Rectal smooth muscle tissue (tissue), 1 donor: ENCODE data around the gene PCSK1.
"Not testable (repeated sequence)": the region's sequence is repeated elsewhere in the genome, so short reads cannot be mapped to it uniquely, and the experiment has no call there.

Source experiments
- H3K27ac ChIP-seq: one replicate; pipeline ENCODE4 v1.7.0; 2013; ENCODE audit warnings: low read depth, low read length, inconsistent platforms
- H3K27me3 ChIP-seq: one replicate; pipeline ENCODE4 v1.7.0; 2013; ENCODE audit warnings: low read length; ENCODE audit not compliant: control insufficient read depth, insufficient read depth
- H3K36me3 ChIP-seq: one replicate; pipeline ENCODE4 v1.7.0; 2013; ENCODE audit warnings: low read length; ENCODE audit not compliant: control insufficient read depth, insufficient read depth
- H3K4me1 ChIP-seq: one replicate; pipeline ENCODE4 v1.7.0; 2013; ENCODE audit warnings: low read length; ENCODE audit not compliant: control insufficient read depth, insufficient read depth
- H3K4me3 ChIP-seq: one replicate; pipeline ENCODE4 v1.7.0; 2013; ENCODE audit warnings: low read length
- H3K9ac ChIP-seq: one replicate; pipeline ENCODE4 v1.7.0; 2013; ENCODE audit warnings: low read length

The PCSK1 gene

DNA sequence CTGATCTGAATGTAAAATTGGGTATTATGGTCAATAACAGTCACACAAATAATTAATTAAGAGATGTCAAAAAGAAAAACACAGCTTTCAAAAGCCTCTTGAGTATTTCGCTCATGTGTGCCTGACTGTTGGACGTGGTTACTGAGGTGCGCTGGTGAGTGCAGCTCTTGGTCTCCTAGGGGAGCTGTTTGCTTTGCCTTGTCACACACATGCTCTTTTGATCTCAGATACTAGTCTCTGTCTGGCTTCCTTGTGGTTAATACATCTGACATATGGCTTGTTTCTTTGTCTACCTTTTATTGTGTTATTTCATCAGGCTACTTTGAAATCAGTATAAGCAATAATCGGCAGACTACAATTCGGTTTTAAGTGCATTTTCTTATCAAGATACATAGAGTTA is 51.5 kb downstream of the PCSK1 start:
- no peaks in the 10 kb centered on the region for H3K4me1 ChIP-seq
- H3K4me3 ChIP-seq = no peak overlapping the region
- H3K9ac ChIP-seq = no peak overlapping the region
- no peaks in the 10 kb centered on the region for H3K27me3 ChIP-seq
- no peak overlapping the region for H3K27ac ChIP-seq
- H3K36me3 ChIP-seq = no peaks in the 10 kb centered on the region

DNA sequence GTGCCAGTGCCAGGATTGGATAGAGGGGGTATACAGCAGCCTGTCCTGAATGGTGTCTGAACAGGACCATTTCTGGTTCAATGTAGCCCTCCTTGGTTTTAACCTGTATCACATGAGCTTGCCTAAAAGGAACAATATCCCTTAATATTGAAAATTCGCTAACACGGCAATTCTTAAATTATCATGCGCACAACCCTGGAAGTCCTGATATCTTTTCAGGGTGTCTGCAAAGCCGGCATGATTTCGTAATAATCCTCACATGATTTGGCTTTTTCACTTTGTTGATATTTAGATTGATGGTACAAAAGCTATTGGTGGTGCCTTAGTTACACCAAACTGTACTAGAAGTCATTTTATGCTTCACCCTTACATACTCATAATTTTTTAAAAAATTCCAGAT is 53.2 kb downstream of the PCSK1 start:
- no peak overlapping the region for H3K4me3 ChIP-seq
- no peaks in the 10 kb centered on the region for H3K36me3 ChIP-seq
- no peak overlapping the region for H3K9ac ChIP-seq
- no peaks in the 10 kb centered on the region for H3K4me1 ChIP-seq
- H3K27ac ChIP-seq = no peak overlapping the region
- no peaks in the 10 kb centered on the region for H3K27me3 ChIP-seq

DNA sequence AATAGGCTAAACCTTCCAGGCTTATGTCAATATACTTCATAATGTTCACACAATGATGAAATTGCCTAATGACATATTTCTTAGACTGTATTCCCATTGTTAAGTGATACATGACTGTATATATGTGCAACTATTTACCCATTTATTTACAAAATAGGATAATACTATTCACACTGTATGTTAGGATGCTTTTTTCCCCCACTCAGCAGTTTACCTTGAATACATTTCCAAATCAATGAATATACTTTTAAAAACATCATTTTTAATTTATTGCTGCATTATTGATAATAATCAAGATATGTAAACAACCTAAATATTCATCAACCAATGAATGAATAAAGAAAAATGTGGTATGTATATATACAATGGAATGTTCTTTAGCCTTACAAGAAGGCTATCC is 55.5 kb downstream of the PCSK1 start:
- Histone ChIP-seq H3K27ac (no peak overlapping the region), H3K4me3 (no peak overlapping the region), H3K36me3 (no peaks in the 10 kb centered on the region), H3K27me3 (no peaks in the 10 kb centered on the region), H3K4me1 (no peaks in the 10 kb centered on the region), H3K9ac (no peak overlapping the region)

DNA sequence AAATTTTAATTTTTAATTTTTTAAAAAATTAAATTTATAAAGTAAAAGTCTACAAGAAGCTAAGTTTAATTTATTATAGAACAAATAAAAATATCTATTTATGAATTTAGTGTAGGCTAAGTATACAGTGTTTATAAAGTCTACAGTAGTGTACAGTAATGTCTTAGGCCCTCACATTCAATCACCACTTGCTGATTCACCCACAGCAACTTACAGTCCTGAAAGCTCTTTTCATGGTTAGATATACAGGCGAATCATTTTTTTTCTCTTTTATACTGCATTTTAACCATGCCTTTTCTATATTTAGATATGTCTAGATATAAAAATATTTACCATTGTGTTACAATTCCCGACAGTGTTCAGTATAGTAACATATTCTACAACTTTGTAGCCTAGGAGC is 55.9 kb downstream of the PCSK1 start:
- Histone ChIP-seq H3K9ac (no peak overlapping the region), H3K27me3 (no peaks in the 10 kb centered on the region), H3K4me1 (no peaks in the 10 kb centered on the region), H3K4me3 (no peak overlapping the region), H3K36me3 (no peaks in the 10 kb centered on the region), H3K27ac (no peak overlapping the region)

DNA sequence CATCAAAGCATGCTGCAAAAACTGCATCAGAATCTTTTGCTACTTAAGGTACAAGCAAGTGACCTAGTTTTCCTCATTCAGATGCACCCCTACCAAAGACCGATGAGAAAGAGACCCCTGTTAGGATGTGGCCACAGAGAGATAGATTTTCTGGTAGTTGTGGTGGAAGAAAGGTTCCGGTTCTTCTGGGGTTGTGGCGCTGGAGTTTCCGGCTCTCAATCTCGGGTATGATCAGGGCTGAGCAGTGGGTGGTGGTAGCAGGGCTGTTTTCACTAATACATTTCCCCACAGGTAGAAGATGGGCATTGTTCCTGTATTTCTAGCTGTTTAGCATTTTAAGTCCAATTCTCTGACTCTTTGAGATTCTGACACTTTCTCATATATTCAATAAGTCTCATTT is 58.4 kb downstream of the PCSK1 start:
- H3K9ac ChIP-seq = no peak overlapping the region
- no peaks in the 10 kb centered on the region for H3K4me1 ChIP-seq
- no peaks in the 10 kb centered on the region for H3K36me3 ChIP-seq
- H3K27ac ChIP-seq = no peak overlapping the region
- H3K4me3 ChIP-seq = no peak overlapping the region
- H3K27me3 ChIP-seq = no peaks in the 10 kb centered on the region

DNA sequence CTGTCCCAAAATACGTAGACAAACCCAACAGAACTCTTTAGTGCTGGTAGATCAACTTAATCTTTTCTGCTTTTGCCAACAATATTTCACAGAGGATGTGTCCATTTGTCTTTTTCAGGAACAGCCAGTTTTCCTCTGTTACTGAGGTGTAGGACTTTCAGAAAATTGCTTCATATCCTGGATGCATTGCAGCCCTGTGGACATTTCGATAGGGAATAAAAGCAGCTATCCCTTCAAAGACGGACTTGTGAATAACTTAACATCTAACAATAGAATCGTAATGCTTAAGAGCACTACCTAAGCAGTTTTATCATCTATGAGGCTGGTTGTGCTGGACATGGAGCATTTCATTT is 59.7 kb downstream of the PCSK1 start:
- Histone ChIP-seq H3K4me3 (no peak overlapping the region), H3K4me1 (no peaks in the 10 kb centered on the region), H3K9ac (no peak overlapping the region), H3K27me3 (no peaks in the 10 kb centered on the region), H3K36me3 (no peaks in the 10 kb centered on the region), H3K27ac (no peak overlapping the region)

DNA sequence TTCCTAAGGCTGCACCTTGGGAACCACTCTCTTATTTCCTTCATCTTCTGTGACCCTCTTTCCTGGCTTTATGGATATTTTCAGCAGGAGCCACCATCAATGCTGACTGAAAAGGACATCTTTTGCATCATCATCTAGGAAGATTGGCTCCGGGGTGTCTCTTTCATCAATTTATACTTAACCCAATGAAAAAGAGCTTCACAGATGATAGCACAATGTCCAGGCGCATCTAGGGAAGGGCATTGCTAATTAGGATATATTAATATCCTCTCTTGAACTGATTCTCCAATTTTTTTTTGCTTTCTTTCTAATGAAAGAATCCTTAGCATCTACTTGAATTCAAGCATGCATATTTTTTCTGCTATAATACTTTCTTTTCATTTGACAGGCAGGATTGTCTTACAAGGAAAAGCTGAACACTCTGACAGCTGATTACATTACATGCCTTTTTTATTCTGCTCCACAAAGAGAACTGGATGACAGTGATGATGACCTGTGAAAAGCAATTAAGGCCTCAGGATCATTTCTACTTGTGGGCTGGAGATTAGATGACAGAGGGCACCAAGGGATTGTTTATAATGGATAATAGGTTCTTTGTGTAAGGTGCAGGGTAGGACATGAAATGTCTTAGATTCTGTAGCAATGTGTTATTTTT is 60.2 kb downstream of the PCSK1 start:
- Histone ChIP-seq H3K4me3 (no peak overlapping the region), H3K27me3 (no peaks in the 10 kb centered on the region), H3K4me1 (no peaks in the 10 kb centered on the region)

DNA sequence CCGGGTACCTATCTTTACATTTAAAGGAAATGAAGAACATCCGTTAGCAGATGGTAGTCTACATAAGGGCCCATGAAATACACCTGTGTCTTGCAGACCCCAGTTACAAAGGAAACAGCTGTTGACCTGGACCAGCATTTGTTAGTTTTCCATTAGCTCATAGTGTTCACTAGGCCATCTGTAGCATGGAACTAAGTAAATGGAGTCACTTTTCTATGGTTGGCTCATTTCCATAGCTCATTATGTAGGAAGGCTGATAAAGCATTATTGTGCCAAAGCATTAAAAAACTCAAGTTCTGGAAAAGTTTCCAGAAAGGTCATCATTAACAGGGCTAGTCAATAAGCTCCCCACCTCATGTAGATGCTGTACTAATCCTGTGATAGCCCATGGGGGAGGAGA is 62.1 kb downstream of the PCSK1 start:
- H3K9ac ChIP-seq = no peak overlapping the region
- no peaks in the 10 kb centered on the region for H3K4me1 ChIP-seq
- H3K27ac ChIP-seq = no peak overlapping the region
- H3K36me3 ChIP-seq = no peaks in the 10 kb centered on the region
- no peak overlapping the region for H3K4me3 ChIP-seq
- no peaks in the 10 kb centered on the region for H3K27me3 ChIP-seq

More for the DNA sequence above, 60.2 kb downstream of the PCSK1 start:
- Histone ChIP-seq H3K9ac (no peak overlapping the region), H3K27ac (no peak overlapping the region), H3K36me3 (no peaks in the 10 kb centered on the region)

DNA sequence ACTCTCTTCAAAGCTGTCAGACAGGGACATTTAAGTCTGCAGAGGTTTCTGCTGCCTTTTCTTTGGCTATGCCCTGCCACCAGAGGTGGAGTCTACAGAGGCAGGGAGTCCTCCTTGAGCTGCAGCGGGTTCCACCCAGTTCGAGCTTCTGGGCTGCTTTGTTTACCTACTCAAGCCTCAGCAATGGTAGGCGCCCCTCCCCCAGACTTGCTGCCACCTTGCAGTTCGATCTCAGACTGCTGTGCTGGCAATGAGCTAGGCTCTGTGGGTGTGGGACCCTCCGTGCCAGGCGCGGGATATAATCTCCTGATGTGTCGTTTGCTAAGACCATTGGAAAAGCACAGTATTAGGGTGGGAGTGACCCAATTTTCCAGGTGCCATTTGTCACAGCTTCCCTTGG is 65.7 kb downstream of the PCSK1 start:
- not testable (repeated sequence) for H3K4me3 ChIP-seq, H3K27ac ChIP-seq, H3K27me3 ChIP-seq, H3K36me3 ChIP-seq, H3K4me1 ChIP-seq, H3K9ac ChIP-seq

DNA sequence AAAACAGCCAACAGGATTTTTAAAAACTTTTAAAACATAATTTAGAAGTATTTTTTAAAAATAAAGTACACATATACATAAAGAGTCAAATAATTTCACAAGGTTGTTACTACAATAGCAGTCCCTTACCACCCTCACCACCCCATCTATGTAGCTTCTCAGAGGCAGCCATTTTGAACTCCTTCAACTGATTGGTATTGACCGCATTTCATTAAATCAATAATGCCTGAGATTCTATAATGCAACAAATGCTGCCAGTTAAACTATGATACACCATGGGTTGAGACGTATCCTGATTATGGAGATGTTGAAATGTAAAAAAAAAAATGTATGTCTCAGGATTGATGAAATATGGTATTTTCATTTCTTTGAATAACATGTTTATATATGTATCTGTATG is 78.8 kb downstream of the PCSK1 start:
- Histone ChIP-seq H3K27ac (no peak overlapping the region), H3K36me3 (no peaks in the 10 kb centered on the region), H3K9ac (no peak overlapping the region), H3K27me3 (no peaks in the 10 kb centered on the region), H3K4me1 (no peaks in the 10 kb centered on the region), H3K4me3 (no peak overlapping the region)

DNA sequence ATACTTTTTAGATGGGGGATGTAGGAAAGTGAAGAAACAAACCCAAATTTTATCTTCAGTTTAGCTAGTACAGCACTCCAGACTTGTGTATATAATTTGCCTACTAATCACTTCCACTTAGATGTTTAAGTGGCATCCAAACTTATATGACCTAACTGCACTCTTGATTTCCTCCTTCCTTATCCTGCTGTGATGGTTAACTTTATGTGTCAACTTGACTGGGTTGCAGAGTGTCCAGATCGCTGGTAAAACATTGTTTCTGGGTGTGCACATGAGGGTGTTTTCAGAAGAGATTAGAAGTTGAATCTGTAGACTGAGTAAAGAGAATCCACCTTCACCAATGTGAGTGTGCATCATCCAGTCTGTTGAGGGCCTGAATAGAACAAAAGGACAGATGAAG is 79.8 kb downstream of the PCSK1 start:
- Histone ChIP-seq H3K27me3 (no peaks in the 10 kb centered on the region), H3K9ac (no peak overlapping the region), H3K4me1 (no peaks in the 10 kb centered on the region), H3K4me3 (no peak overlapping the region), H3K36me3 (no peaks in the 10 kb centered on the region), H3K27ac (no peak overlapping the region)

DNA sequence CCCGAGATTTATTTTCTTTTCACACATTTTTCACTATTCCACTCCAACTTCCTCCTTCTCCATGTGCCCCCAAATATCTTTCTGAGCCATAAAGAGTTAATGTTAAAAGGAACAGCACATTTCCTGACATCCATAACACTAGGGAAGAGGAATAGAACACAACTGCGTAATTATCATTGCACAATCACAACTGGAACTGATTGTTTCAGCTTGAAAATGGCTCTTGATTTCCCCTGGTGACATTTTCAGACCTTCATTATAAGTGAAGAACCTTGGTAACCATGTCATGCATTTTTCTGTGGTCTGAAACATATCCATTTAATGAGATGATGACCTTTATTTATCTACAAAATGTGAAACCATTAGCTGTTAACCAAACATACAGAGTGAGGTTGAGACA is 82.4 kb downstream of the PCSK1 start:
- no peak overlapping the region for H3K4me3 ChIP-seq
- no peaks in the 10 kb centered on the region for H3K4me1 ChIP-seq
- no peak overlapping the region for H3K9ac ChIP-seq
- no peaks in the 10 kb centered on the region for H3K36me3 ChIP-seq
- H3K27me3 ChIP-seq = no peaks in the 10 kb centered on the region
- no peak overlapping the region for H3K27ac ChIP-seq

DNA sequence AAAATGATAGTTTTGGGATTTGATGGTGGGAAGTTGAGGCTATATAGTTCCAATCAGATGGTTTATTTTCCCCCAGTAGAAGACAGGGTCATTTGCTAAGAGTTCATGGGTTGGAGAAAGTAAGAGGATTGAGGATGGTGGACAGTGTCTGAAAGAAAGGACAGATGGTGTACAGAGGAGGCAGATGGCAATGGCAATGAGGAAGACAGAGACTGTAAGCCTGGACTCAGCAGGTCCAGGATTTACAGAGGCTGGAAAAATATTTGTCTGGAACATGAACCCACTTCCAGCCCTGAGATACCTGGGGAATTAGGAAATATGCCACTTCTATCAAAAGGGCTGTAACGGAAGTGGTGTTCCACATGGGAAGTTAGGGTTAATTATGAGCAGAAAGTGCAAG is 84.5 kb downstream of the PCSK1 start:
- Histone ChIP-seq H3K9ac (no peak overlapping the region), H3K36me3 (no peaks in the 10 kb centered on the region), H3K4me3 (no peak overlapping the region), H3K27ac (no peak overlapping the region), H3K27me3 (no peaks in the 10 kb centered on the region), H3K4me1 (no peaks in the 10 kb centered on the region)
